Neuronal stem cell (in vitro differentiated cells): ENCODE data around the gene GADL1.

Experiments
- DNase-seq: peaks from one replicate; pipeline ENCODE4 v3.0.0-alpha.2; 2013; ENCODE audit warnings: low spot score
- H2AFZ ChIP-seq: one replicate; pipeline ENCODE4 v1.6.1; 2013; ENCODE audit warnings: mild to moderate bottlenecking, low read length, inconsistent platforms
- H2AK5ac ChIP-seq: 2 replicates; pipeline ENCODE4 v1.6.1; 2013; ENCODE audit warnings: low read depth, mild to moderate bottlenecking, inconsistent platforms, low read length, moderate library complexity, mixed read lengths
- H2BK120ac ChIP-seq: 2 replicates; pipeline ENCODE4 v1.6.1; 2013; ENCODE audit warnings: low read depth, mild to moderate bottlenecking, inconsistent platforms, low read length, moderate library complexity, mixed read lengths
- H2BK12ac ChIP-seq: one replicate; pipeline ENCODE4 v1.6.1; 2013; ENCODE audit warnings: low read length, inconsistent platforms
- H2BK15ac ChIP-seq: 2 replicates; pipeline ENCODE4 v1.6.1; 2013; ENCODE audit warnings: mild to moderate bottlenecking, low read length, inconsistent platforms, mixed read lengths
- H2BK5ac ChIP-seq: one replicate; pipeline ENCODE4 v1.6.1; 2013; ENCODE audit warnings: inconsistent platforms, mild to moderate bottlenecking, low read length, moderate library complexity
- H3K14ac ChIP-seq: one replicate; pipeline ENCODE4 v1.6.1; 2013; ENCODE audit warnings: low read length, inconsistent platforms
- H3K18ac ChIP-seq: 2 replicates; pipeline ENCODE4 v1.6.1; 2013; ENCODE audit warnings: low read length, inconsistent platforms
- H3K23ac ChIP-seq: 2 replicates; pipeline ENCODE4 v1.6.1; 2013; ENCODE audit warnings: low read depth, mild to moderate bottlenecking, mixed read lengths, low read length, inconsistent platforms; ENCODE audit not compliant: poor library complexity
- H3K27ac ChIP-seq: replicated peaks from 3 replicates; pipeline ENCODE4 v1.5.1; 2013; ENCODE audit warnings: low read length, inconsistent platforms
- H3K27me3 ChIP-seq, 3 experiments: 2 replicates each; pipeline ENCODE4 v1.6.1; 2013; ENCODE audit warnings: low read length in 3 of 3, mild to moderate bottlenecking in 2 of 3, inconsistent platforms in 1 of 3, low read depth in 1 of 3, mixed read lengths in 1 of 3, moderate library complexity in 1 of 3; ENCODE audit not compliant: control insufficient read depth in 3 of 3, insufficient read depth in 3 of 3
- H3K36me3 ChIP-seq, 2 donors: replicated peaks in 1 of 2; 2 replicates each; pipeline ENCODE4 v1.6.1; 2013; ENCODE audit warnings: low read length in 2 of 2; ENCODE audit not compliant: control insufficient read depth in 2 of 2, insufficient read depth in 2 of 2
- H3K4ac ChIP-seq: 2 replicates; pipeline ENCODE4 v1.6.1; 2013; ENCODE audit warnings: inconsistent platforms, mild to moderate bottlenecking, low read length, moderate library complexity
- H3K4me1 ChIP-seq, 2 donors: 1 replicate in 1 of 2; 2 replicates in 1 of 2; pipeline ENCODE4 v1.6.1; 2013; ENCODE audit warnings: low read length in 2 of 2, low read depth in 1 of 2; ENCODE audit not compliant: control insufficient read depth in 2 of 2, insufficient read depth in 1 of 2
- H3K4me2 ChIP-seq: one replicate; pipeline ENCODE4 v1.6.1; 2013; ENCODE audit warnings: mild to moderate bottlenecking, low read length, inconsistent platforms; ENCODE audit not compliant: insufficient read depth, poor library complexity, severe bottlenecking
- H3K4me3 ChIP-seq, 2 donors: 2 replicates each; pipeline ENCODE4 v1.5.1; 2013; ENCODE audit warnings: low read length in 2 of 2, mild to moderate bottlenecking in 2 of 2, inconsistent platforms in 1 of 2, moderate library complexity in 1 of 2
- H3K79me1 ChIP-seq: one replicate; pipeline ENCODE4 v1.6.1; 2013; ENCODE audit warnings: low read depth, mild to moderate bottlenecking, inconsistent platforms, low read length, moderate library complexity
- H3K9ac ChIP-seq: one replicate; pipeline ENCODE4 v1.6.1; 2013; ENCODE audit warnings: mild to moderate bottlenecking, low read depth, low read length, inconsistent platforms; ENCODE audit not compliant: poor library complexity
- H3K9me3 ChIP-seq, 2 donors: replicated peaks in 1 of 2; 2 replicates each; pipeline versions ENCODE3 to v1.6.1; 2013; ENCODE audit warnings: low read length in 2 of 2, mild to moderate bottlenecking in 2 of 2, inconsistent platforms in 1 of 2, low read depth in 1 of 2, mixed read lengths in 1 of 2, moderate library complexity in 1 of 2; ENCODE audit not compliant: control insufficient read depth in 2 of 2, insufficient read depth in 1 of 2
- H4K8ac ChIP-seq: one replicate; pipeline ENCODE4 v1.6.1; 2013; ENCODE audit warnings: low read depth, mild to moderate bottlenecking, inconsistent platforms, low read length, moderate library complexity
- H4K91ac ChIP-seq: one replicate; pipeline ENCODE4 v1.6.1; 2013; ENCODE audit warnings: low read length, low read depth, mild to moderate bottlenecking, inconsistent platforms; ENCODE audit not compliant: poor library complexity
- WGBS, 2 donors: extraction: QIAGEN DNeasy Blood & Tissue Kit; methylation state at CpG; one replicate each; pipeline ENCODE4 v1.1.7; 2013; ENCODE audit warnings: missing lambda C conversion rate in 2 of 2, mixed read lengths in 1 of 2; ENCODE audit not compliant: insufficient read length in 2 of 2, insufficient replicate concordance in 1 of 2; ENCODE audit errors: extremely low coverage in 2 of 2; 5-methylcytosine and 5-hydroxymethylcytosine counted together

GADL1 gene

GRCh38 chr3:30742796-30743619 is 151.5 kb downstream of the GADL1 start:
- H3K36me3 ChIP-seq, result no peaks in the 10 kb centered on the region
- H3K9ac ChIP-seq, result no peak overlapping the region
- no peaks in the 10 kb centered on the region for H3K79me1 ChIP-seq
- no peak for DNase-seq
- H3K4me1 ChIP-seq, result peaks cover 0 to 2% of the 10 kb centered on the region in 2 donors
- H3K27me3 ChIP-seq, result no peaks in the 10 kb centered on the region
- no peak overlapping the region for H3K23ac ChIP-seq
- H3K14ac ChIP-seq, result no peak overlapping the region
- no peak overlapping the region for H2BK12ac ChIP-seq
- no peak overlapping the region for H4K8ac ChIP-seq
- no peaks in the 10 kb centered on the region for H3K9me3 ChIP-seq
- H3K18ac ChIP-seq, result no peak overlapping the region
- no peak overlapping the region for H2BK120ac ChIP-seq
- no CpG with 5 or more reads among the region's 4 CpGs for WGBS, 2 donors
- H3K27ac ChIP-seq, result no peak overlapping the region
- H2BK5ac ChIP-seq, result no peak overlapping the region
- H3K4ac ChIP-seq, result no peak overlapping the region
- no peak overlapping the region for H2AFZ ChIP-seq
- H3K4me2 ChIP-seq, result no peak overlapping the region
- no peak overlapping the region for H3K4me3 ChIP-seq
- H2AK5ac ChIP-seq, result no peak overlapping the region
- H4K91ac ChIP-seq, result no peak overlapping the region
- no peak overlapping the region for H2BK15ac ChIP-seq

- Histone ChIP-seq H3K27me3 (no peaks in the 10 kb centered on the region), H3K4ac (no peak overlapping the region), H3K18ac (no peak overlapping the region), H3K14ac (no peak overlapping the region), H2BK120ac (no peak overlapping the region), H3K4me2 (no peak overlapping the region), H3K4me3 (no peak overlapping the region), H2BK12ac (no peak overlapping the region), H3K27ac (no peak overlapping the region), H2AK5ac (no peak overlapping the region), H4K91ac (no peak overlapping the region), H2AFZ (no peak overlapping the region), H3K4me1 (peaks cover 0 to 2% of the 10 kb centered on the region in 2 donors), H3K36me3 (no peaks in the 10 kb centered on the region), H4K8ac (no peak overlapping the region), H3K79me1 (no peaks in the 10 kb centered on the region), H2BK15ac (no peak overlapping the region), H2BK5ac (no peak overlapping the region), H3K9me3 (no peaks in the 10 kb centered on the region), H3K23ac (no peak overlapping the region), H3K9ac (no peak overlapping the region)
- no CpG with 5 or more reads among the region's 2 CpGs for WGBS, 2 donors
- no peak for DNase-seq
These were observed 152.6 kb downstream of the GADL1 start for GRCh38 chr3:30741889-30742288.

GRCh38 chr3:30738605-30739004 is 155.9 kb downstream of the GADL1 start:
- Histone ChIP-seq H3K27ac (no peak overlapping the region), H2BK12ac (no peak overlapping the region), H3K27me3 (no peaks in the 10 kb centered on the region), H2BK15ac (no peak overlapping the region), H4K8ac (no peak overlapping the region), H3K9ac (no peak overlapping the region), H2BK120ac (no peak overlapping the region), H3K4me1 (peaks cover 0 to 2% of the 10 kb centered on the region in 2 donors), H2BK5ac (no peak overlapping the region), H3K23ac (no peak overlapping the region), H3K36me3 (no peaks in the 10 kb centered on the region), H2AK5ac (no peak overlapping the region), H3K4me2 (no peak overlapping the region), H3K4ac (no peak overlapping the region), H4K91ac (no peak overlapping the region), H3K18ac (no peak overlapping the region), H3K4me3 (no peak overlapping the region), H2AFZ (no peak overlapping the region), H3K14ac (no peak overlapping the region), H3K79me1 (no peaks in the 10 kb centered on the region), H3K9me3 (no peaks in the 10 kb centered on the region)
- no CpG with 5 or more reads among the region's 3 CpGs for WGBS, 2 donors
- DNase-seq, result no peak

GRCh38 chr3:30737743-30738499 is 156.5 kb downstream of the GADL1 start:
- H3K4ac ChIP-seq, result no peak overlapping the region
- H3K4me3 ChIP-seq, result no peak overlapping the region
- no peaks in the 10 kb centered on the region for H3K27me3 ChIP-seq
- H4K8ac ChIP-seq, result no peak overlapping the region
- no peak overlapping the region for H2AFZ ChIP-seq
- H2BK15ac ChIP-seq, result no peak overlapping the region
- H2BK12ac ChIP-seq, result no peak overlapping the region
- no peak overlapping the region for H2BK120ac ChIP-seq
- H2AK5ac ChIP-seq, result no peak overlapping the region
- DNase-seq, result no peak
- no peak overlapping the region for H3K27ac ChIP-seq
- no peaks in the 10 kb centered on the region for H3K4me1 ChIP-seq
- H3K14ac ChIP-seq, result no peak overlapping the region
- H3K9me3 ChIP-seq, result no peaks in the 10 kb centered on the region
- no CpG with 5 or more reads among the region's 3 CpGs for WGBS, 2 donors
- no peak overlapping the region for H3K9ac ChIP-seq
- no peak overlapping the region for H2BK5ac ChIP-seq
- H3K79me1 ChIP-seq, result no peaks in the 10 kb centered on the region
- H4K91ac ChIP-seq, result no peak overlapping the region
- no peaks in the 10 kb centered on the region for H3K36me3 ChIP-seq
- H3K23ac ChIP-seq, result no peak overlapping the region
- H3K4me2 ChIP-seq, result no peak overlapping the region
- H3K18ac ChIP-seq, result no peak overlapping the region
